Measurements from ENCODE around the gene ATP8B1. TPM values are rescaled to one million over a fixed set of nuclear protein-coding genes. Genes with fewer than 3 reads are reported as not detected.

Gene ATP8B1
- total RNA-seq, 1 donor from 2014 or later, result 30.9 TPM

GRCh38 chr18:57797209-57797651 is 5.9 kb downstream of the ATP8B1 start:
- peak overlapping the region in 1 of 2 donors; percentile 33 for H3K27ac ChIP-seq
- intact Hi-C loops (cut with DNase I), result no loop called here
- peaks cover 0 to 6% of the 10 kb centered on the region in 2 donors for H3K36me3 ChIP-seq
- no peak overlapping the region for H3K4me3 ChIP-seq
- TF ChIP-seq, protein P1, sequence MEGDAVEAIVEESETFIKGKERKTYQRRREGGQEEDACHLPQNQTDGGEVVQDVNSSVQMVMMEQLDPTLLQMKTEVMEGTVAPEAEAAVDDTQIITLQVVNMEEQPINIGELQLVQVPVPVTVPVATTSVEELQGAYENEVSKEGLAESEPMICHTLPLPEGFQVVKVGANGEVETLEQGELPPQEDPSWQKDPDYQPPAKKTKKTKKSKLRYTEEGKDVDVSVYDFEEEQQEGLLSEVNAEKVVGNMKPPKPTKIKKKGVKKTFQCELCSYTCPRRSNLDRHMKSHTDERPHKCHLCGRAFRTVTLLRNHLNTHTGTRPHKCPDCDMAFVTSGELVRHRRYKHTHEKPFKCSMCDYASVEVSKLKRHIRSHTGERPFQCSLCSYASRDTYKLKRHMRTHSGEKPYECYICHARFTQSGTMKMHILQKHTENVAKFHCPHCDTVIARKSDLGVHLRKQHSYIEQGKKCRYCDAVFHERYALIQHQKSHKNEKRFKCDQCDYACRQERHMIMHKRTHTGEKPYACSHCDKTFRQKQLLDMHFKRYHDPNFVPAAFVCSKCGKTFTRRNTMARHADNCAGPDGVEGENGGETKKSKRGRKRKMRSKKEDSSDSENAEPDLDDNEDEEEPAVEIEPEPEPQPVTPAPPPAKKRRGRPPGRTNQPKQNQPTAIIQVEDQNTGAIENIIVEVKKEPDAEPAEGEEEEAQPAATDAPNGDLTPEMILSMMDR (IDR thresholded peaks at IDR 0.05), result no peak
- DNase-seq (ENCODE audit: low spot score in 2 of 2), result peak in 1 of 2 donors; percentile 53
- H3K4me1 ChIP-seq, result peaks cover 10 to 61% of the 10 kb centered on the region in 2 donors
- no peaks in the 10 kb centered on the region for H3K9me3 ChIP-seq
- H3K27me3 ChIP-seq, result no peaks in the 10 kb centered on the region

- intact Hi-C loops (cut with DNase I), result no loop called here
- H3K4me1 ChIP-seq, result peaks cover 11 to 69% of the 10 kb centered on the region in 2 donors
- TF ChIP-seq, protein P1 (IDR thresholded peaks at IDR 0.05), result no peak
- peak in 1 of 2 donors; percentile 63 for DNase-seq (ENCODE audit: low spot score in 2 of 2)
- no peaks in the 10 kb centered on the region for H3K27me3 ChIP-seq
- no peak overlapping the region for H3K4me3 ChIP-seq
- H3K27ac ChIP-seq, result peak overlapping the region; percentile 37 to 80
- peaks cover 0 to 6% of the 10 kb centered on the region in 2 donors for H3K36me3 ChIP-seq
- H3K9me3 ChIP-seq, result no peaks in the 10 kb centered on the region
Measured at GRCh38 chr18:57794951-57795728, 8.0 kb downstream of the ATP8B1 start.

GRCh38 chr18:57793302-57793986 is 9.7 kb downstream of the ATP8B1 start:
- no peaks in the 10 kb centered on the region for H3K9me3 ChIP-seq
- peaks cover 0 to 6% of the 10 kb centered on the region in 2 donors for H3K36me3 ChIP-seq
- intact Hi-C loops (cut with DNase I), result no loop called here
- H3K4me1 ChIP-seq, result peaks cover 14 to 67% of the 10 kb centered on the region in 2 donors
- no peaks in the 10 kb centered on the region for H3K27me3 ChIP-seq
- TF ChIP-seq, protein P1 (IDR thresholded peaks at IDR 0.05), result no peak
- peak overlapping the region; percentile 69 to 80 for H3K27ac ChIP-seq
- peak in 1 of 2 donors; percentile 65 for DNase-seq (ENCODE audit: low spot score in 2 of 2)
- H3K4me3 ChIP-seq, result peak overlapping the region; percentile 12 to 55

DNA sequence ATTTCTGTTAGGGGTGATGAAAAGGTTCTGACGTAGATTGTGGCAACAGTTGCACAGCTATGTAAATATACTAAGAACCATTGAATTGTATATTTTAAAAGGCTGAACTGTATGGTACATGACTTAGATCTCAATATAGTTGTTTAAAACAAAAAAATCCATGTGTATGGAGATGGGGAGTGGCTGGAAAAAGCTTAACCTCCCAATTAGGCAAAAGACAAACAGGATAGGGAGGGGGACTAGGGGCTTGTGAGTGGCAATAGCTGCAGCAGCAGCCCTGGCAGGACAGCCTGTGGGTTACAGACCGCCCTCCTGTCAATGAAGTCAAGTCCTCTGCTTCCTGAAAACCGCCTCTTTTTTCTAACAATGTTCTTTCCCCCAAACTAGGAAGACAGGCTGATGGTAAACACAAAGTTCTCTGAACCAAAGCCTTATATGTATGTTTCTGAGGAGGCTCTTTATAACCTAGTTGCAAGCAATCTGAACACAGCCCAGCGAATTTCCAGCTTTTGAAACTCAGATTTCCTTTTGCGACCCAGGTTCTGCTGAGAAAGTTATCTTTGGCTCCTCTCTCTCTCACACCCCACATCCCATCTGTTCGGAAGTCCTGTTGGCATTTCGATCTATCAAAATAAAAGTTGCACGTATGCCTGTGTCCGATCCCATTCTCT is 10.3 kb downstream of the ATP8B1 start:
- Histone ChIP-seq H3K27me3 (no peaks in the 10 kb centered on the region), H3K36me3 (peaks cover 0 to 6% of the 10 kb centered on the region in 2 donors), H3K27ac (peak overlapping the region; percentile 69 to 80), H3K4me3 (peak overlapping the region; percentile 12 to 55), H3K4me1 (peaks cover 14 to 69% of the 10 kb centered on the region in 2 donors), H3K9me3 (no peaks in the 10 kb centered on the region)
- TF ChIP-seq, protein P1 (IDR thresholded peaks at IDR 0.05), result no peak
- intact Hi-C loops (cut with DNase I), result no loop called here
- DNase-seq (ENCODE audit: low spot score in 2 of 2), result peak in 1 of 2 donors; percentile 66

DNA sequence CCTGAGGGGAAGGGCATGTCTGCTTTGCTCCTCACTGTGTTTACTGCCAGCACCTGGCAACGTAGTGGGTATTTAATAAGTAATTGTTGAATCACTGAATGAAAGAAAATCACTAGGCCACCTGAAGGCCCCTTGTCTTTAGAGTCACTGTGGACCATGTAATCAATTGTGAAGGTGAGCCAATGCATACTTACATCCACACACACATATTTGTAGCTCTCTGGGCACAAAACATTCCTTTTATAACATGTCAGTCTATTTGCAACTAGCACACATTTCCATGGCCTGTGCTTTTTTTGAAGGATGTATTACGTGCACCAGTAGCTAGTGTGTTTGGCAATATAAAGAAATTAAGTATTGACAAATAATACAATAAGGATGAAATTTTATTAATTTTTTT is 11.2 kb downstream of the ATP8B1 start:
- H3K4me1 ChIP-seq, result peaks cover 14 to 64% of the 10 kb centered on the region in 2 donors
- peak overlapping the region; percentile 69 to 80 for H3K27ac ChIP-seq
- no peaks in the 10 kb centered on the region for H3K27me3 ChIP-seq
- TF ChIP-seq, protein P1 (IDR thresholded peaks at IDR 0.05), result no peak
- no peak overlapping the region for H3K4me3 ChIP-seq
- intact Hi-C loops (cut with DNase I), result no loop called here
- DNase-seq (ENCODE audit: low spot score in 2 of 2), result peak in 1 of 2 donors; percentile 39
- H3K9me3 ChIP-seq, result no peaks in the 10 kb centered on the region
- peaks cover 0 to 6% of the 10 kb centered on the region in 2 donors for H3K36me3 ChIP-seq
